H1 (cell line): ENCODE results near the gene PAX5. TPM values are rescaled to one million over a fixed set of nuclear protein-coding genes. Genes with fewer than 3 reads are reported as not detected.

ENCODE experiments used
- CHD7 ChIP-seq: fragments of 300-600 bp; sonication (generic); IDR thresholded peaks from 2 replicates; pipeline ENCODE4 v1.7.1; 2012; ENCODE audit warnings: low read length, moderate library complexity, mild to moderate bottlenecking, inconsistent platforms; ENCODE audit not compliant: insufficient replicate concordance
- GABPA ChIP-seq: IDR thresholded peaks from 2 replicates; pipeline ENCODE4 v1.6.1; 2011; ENCODE audit warnings: mild to moderate bottlenecking, low read length, moderate library complexity, borderline replicate concordance; ENCODE audit not compliant: insufficient read depth
- JUND ChIP-seq: IDR thresholded peaks from 2 replicates; pipeline ENCODE4 v1.6.1; 2011; ENCODE audit warnings: mild to moderate bottlenecking, improper control_type of control experiment, low read length
- MAFK ChIP-seq: IDR thresholded peaks from 2 replicates; pipeline ENCODE4 v1.6.1; 2012; ENCODE audit warnings: low read depth, mild to moderate bottlenecking, improper control_type of control experiment, low read length
- POLR2AphosphoS5 ChIP-seq: IDR thresholded peaks from 2 replicates; pipeline ENCODE4 v1.6.1; 2011; ENCODE audit warnings: low read depth, low read length
- RAD21 ChIP-seq, 2 experiments: IDR thresholded peaks in 1 of 2; conservative IDR thresholded peaks in 1 of 2; 2 replicates each; pipeline ENCODE4 v1.6.1; 2011; ENCODE audit warnings: low read depth in 2 of 2, low read length in 2 of 2, improper control_type of control experiment in 1 of 2, inconsistent platforms in 1 of 2, mild to moderate bottlenecking in 1 of 2, moderate library complexity in 1 of 2
- RNF2 ChIP-seq: fragments of 200-900, 300-1000 bp; sonication (generic); IDR thresholded peaks from 2 replicates; pipeline ENCODE4 v1.7.1; 2016; ENCODE audit warnings: borderline replicate concordance, low read depth, mild to moderate bottlenecking, antibody characterized with exemption, low read length; ENCODE audit not compliant: poor library complexity, severe bottlenecking; ENCODE audit errors: missing control alignments
- SUZ12 ChIP-seq: fragments of 200-600 bp; sonication (generic); IDR thresholded peaks from 2 replicates; pipeline ENCODE4 v1.6.1; 2012; ENCODE audit warnings: mild to moderate bottlenecking, inconsistent platforms, low read length, moderate library complexity, mixed read lengths
- TBP ChIP-seq: IDR thresholded peaks from 2 replicates; pipeline ENCODE4 v1.6.1; 2011; ENCODE audit warnings: low read depth, low read length, improper control_type of control experiment
- TEAD4 ChIP-seq: IDR thresholded peaks from 2 replicates; pipeline ENCODE4 v1.6.1; 2012; ENCODE audit warnings: low read depth, low read length, inconsistent platforms, mixed read lengths
- YY1 ChIP-seq: IDR thresholded peaks from 2 replicates; pipeline ENCODE4 v1.6.1; 2011; ENCODE audit warnings: low read depth, mild to moderate bottlenecking, low read length
- ZNF274 ChIP-seq: IDR thresholded peaks from 2 replicates; pipeline ENCODE4 v1.7.0; 2012; ENCODE audit warnings: low read length, borderline replicate concordance; ENCODE audit errors: extremely low read depth
- polyA plus RNA-seq, 7 experiments: library from polyadenylated mRNA; depleted of rRNA in 3 of 7; stranded (reverse) in 5 of 7; unstranded in 2 of 7; fragments of >200 nt in 5 of 7; fragments of 200-250 nt in 2 of 7; gene quantifications; 1 replicate in 5 of 7; 2 replicates in 1 of 7; 4 replicates in 1 of 7; pipeline versions ENCODE4 v1.2.1 to v1.2.3, GENCODE V29; 2011 to 2013; ENCODE audit warnings: missing spikeins in 2 of 7, mixed read lengths in 2 of 7
- total RNA-seq: library from RNA; stranded (reverse); fragmentation: NEBNext Ultra II Directional; extraction: Animal tissue kit (Norgen Biotek cat#: 25700); gene quantifications from 2 replicates; pipeline ENCODE4 v1.2.1, GENCODE V29; 2021

PAX5 gene
- total and polyA plus RNA-seq, 2 of the 8 experiments (the other 6 are each of a cell fraction or from before 2014, with no cell fraction given), result 0.29 to 0.43 TPM

DNA sequence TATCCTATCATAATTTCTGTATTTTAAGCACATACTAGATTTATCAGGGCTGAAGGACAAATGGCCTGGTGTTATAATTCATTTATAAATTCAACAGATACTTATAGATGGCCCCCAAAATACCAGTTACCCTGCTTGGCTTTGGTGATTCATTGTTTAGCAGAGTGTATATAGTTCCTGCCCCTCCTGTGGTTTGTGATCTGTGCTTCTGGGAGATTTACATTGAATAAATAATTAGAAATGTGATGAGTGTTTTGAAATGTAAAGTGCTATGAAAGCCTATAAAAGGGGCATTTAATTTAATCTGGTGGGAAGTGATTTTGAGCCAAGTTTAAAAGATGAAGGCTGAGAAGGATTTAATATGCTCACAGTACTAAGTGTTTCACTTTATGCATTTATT lies 49.6 kb upstream of the PAX5 start (continued):
- TF ChIP-seq CHD7, result no peak
- no peak for TF ChIP-seq POLR2AphosphoS5
- TF ChIP-seq TBP, result no peak
- no peak for TF ChIP-seq SUZ12
- no peak for TF ChIP-seq TEAD4
- no peak for TF ChIP-seq ZNF274
- no peak for TF ChIP-seq YY1
- TF ChIP-seq MAFK, result no peak
- no peak for TF ChIP-seq RAD21 (IDR thresholded peaks at IDR 0.05 in 1 of 2, conservative IDR thresholded peaks at IDR 0.05 in 1 of 2; ENCODE audit: low read depth in 2 of 2, low read length in 2 of 2)
- TF ChIP-seq GABPA, result no peak
- TF ChIP-seq JUND, result no peak
- no peak for TF ChIP-seq RNF2
